ENCODE data around the gene TSPAN7. TPM values are rescaled to one million over a fixed set of nuclear protein-coding genes. Genes with fewer than 3 reads are reported as not detected.

The TSPAN7 gene
- total RNA-seq, 1 donor from 2014 or later, result 12.7 TPM

GRCh38 chrX:38694394-38694793, 133.1 kb downstream of the TSPAN7 start:
- Histone ChIP-seq H3K27ac (no peak overlapping the region), H4K20me1 (ENCODE audit: low read depth) (no peaks in the 10 kb centered on the region), H3F3A (ENCODE audit: low read depth) (no peaks in the 10 kb centered on the region), H3K36me3 (no peaks in the 10 kb centered on the region), H3K9ac (no peak overlapping the region), H3K4me3 (no peak overlapping the region), H3K4me1 (no peaks in the 10 kb centered on the region), H3K4me2 (no peak overlapping the region), H3K79me2 (ENCODE audit: low read depth) (no peaks in the 10 kb centered on the region), H3K27me3 (no peaks in the 10 kb centered on the region), H3K9me3 (ENCODE audit: low read depth) (no peaks in the 10 kb centered on the region), H2AFZ (replicated peaks) (no peak overlapping the region)
- Mint-ChIP-seq H3K27ac (no peak overlapping the region), H3K36me3 (no peaks in the 10 kb centered on the region), H3K27me3 (ENCODE audit: insufficient read depth, low read depth) (no peaks in the 10 kb centered on the region), H3K9me3 (no peaks in the 10 kb centered on the region), H3K4me1 (no peaks in the 10 kb centered on the region), H3K4me3 (no peak overlapping the region)
- DNase-seq (ENCODE audit: low spot score), result no peak
- TF ChIP-seq CTCF (IDR thresholded peaks at IDR 0.05), result no peak
- no peak for TF ChIP-seq EZH2phosphoT487 (IDR thresholded peaks at IDR 0.05)
- TF ChIP-seq EZH2 (IDR thresholded peaks at IDR 0.05), result no peak

- H3K4me2 ChIP-seq, result no peak overlapping the region
- no peaks in the 10 kb centered on the region for H3F3A ChIP-seq (ENCODE audit: low read depth)
- no peak overlapping the region for H3K4me3 ChIP-seq
- H3K36me3 Mint-ChIP-seq, result no peaks in the 10 kb centered on the region
- no peak overlapping the region for H2AFZ ChIP-seq (replicated peaks)
- no peaks in the 10 kb centered on the region for H3K79me2 ChIP-seq (ENCODE audit: low read depth)
- peaks cover 4% of the 10 kb centered on the region for H3K4me1 Mint-ChIP-seq
- H3K27me3 ChIP-seq, result no peaks in the 10 kb centered on the region
- H3K27me3 Mint-ChIP-seq (ENCODE audit: insufficient read depth, low read depth), result no peaks in the 10 kb centered on the region
- no peak overlapping the region for H3K4me3 Mint-ChIP-seq
- H4K20me1 ChIP-seq (ENCODE audit: low read depth), result no peaks in the 10 kb centered on the region
- TF ChIP-seq CTCF (IDR thresholded peaks at IDR 0.05) (no peak), EZH2phosphoT487 (IDR thresholded peaks at IDR 0.05) (no peak), EZH2 (IDR thresholded peaks at IDR 0.05) (no peak)
- H3K4me1 ChIP-seq, result no peaks in the 10 kb centered on the region
- no peak overlapping the region for H3K27ac Mint-ChIP-seq
- H3K27ac ChIP-seq, result no peak overlapping the region
- no peak for DNase-seq (ENCODE audit: low spot score)
- H3K9me3 ChIP-seq (ENCODE audit: low read depth), result no peaks in the 10 kb centered on the region
- H3K9me3 Mint-ChIP-seq, result no peaks in the 10 kb centered on the region
- no peaks in the 10 kb centered on the region for H3K36me3 ChIP-seq
- H3K9ac ChIP-seq, result no peak overlapping the region
These were observed 136.1 kb downstream of the TSPAN7 start for GRCh38 chrX:38697461-38697860.

GRCh38 chrX:38699121-38699520, 137.8 kb downstream of the TSPAN7 start:
- Mint-ChIP-seq H3K36me3 (no peaks in the 10 kb centered on the region), H3K27ac (no peak overlapping the region), H3K4me3 (no peak overlapping the region), H3K27me3 (ENCODE audit: insufficient read depth, low read depth) (no peaks in the 10 kb centered on the region), H3K4me1 (peaks cover 4% of the 10 kb centered on the region), H3K9me3 (no peaks in the 10 kb centered on the region)
- H4K20me1 ChIP-seq (ENCODE audit: low read depth), result no peaks in the 10 kb centered on the region
- H3K9me3 ChIP-seq (ENCODE audit: low read depth), result no peaks in the 10 kb centered on the region
- no peak overlapping the region for H3K27ac ChIP-seq
- H3K4me1 ChIP-seq, result no peaks in the 10 kb centered on the region
- no peak for TF ChIP-seq EZH2 (IDR thresholded peaks at IDR 0.05)
- no peak for TF ChIP-seq EZH2phosphoT487 (IDR thresholded peaks at IDR 0.05)
- TF ChIP-seq CTCF (IDR thresholded peaks at IDR 0.05), result no peak
- no peak for DNase-seq (ENCODE audit: low spot score)
- no peaks in the 10 kb centered on the region for H3F3A ChIP-seq (ENCODE audit: low read depth)
- H3K27me3 ChIP-seq, result no peaks in the 10 kb centered on the region
- H2AFZ ChIP-seq (replicated peaks), result no peak overlapping the region
- no peaks in the 10 kb centered on the region for H3K36me3 ChIP-seq
- H3K4me3 ChIP-seq, result no peak overlapping the region
- H3K4me2 ChIP-seq, result no peak overlapping the region
- H3K79me2 ChIP-seq (ENCODE audit: low read depth), result no peaks in the 10 kb centered on the region
- H3K9ac ChIP-seq, result no peak overlapping the region
